ENCODE data around the gene CERS4. TPM values are rescaled to one million over a fixed set of nuclear protein-coding genes. Genes with fewer than 3 reads are reported as not detected.

CERS4 gene
- total RNA-seq, 1 donor from 2014 or later: 67.3 TPM

- DNase-seq (ENCODE audit: low spot score): peak; percentile 49
- no peak for ATAC-seq
These were observed 102.5 kb downstream of the CERS4 start for GRCh38 chr19:8311461-8312260.

Other genes with a start within 250 kb of the CERS4 start
- 28.6 TPM for gene ELAVL1, start 203.7 kb upstream of the CERS4 start, total RNA-seq
- 0.30 TPM for gene CCL25, start 156.6 kb upstream of the CERS4 start, total RNA-seq
- 0.63 TPM for gene FBN3, start 59.8 kb upstream of the CERS4 start, total RNA-seq
- 16.3 TPM for gene CD320, start 99.0 kb downstream of the CERS4 start, total RNA-seq
- 28.5 TPM for gene NDUFA7, start 112.0 kb downstream of the CERS4 start, total RNA-seq
- 653 TPM for gene RPS28, start 112.1 kb downstream of the CERS4 start, total RNA-seq
- gene KANK3, start 133.9 kb downstream of the CERS4 start, total RNA-seq: 7.2 TPM
- 64.2 TPM for gene ANGPTL4, start 154.8 kb downstream of the CERS4 start, total RNA-seq
- 57.5 TPM for gene RAB11B, start 181.0 kb downstream of the CERS4 start, total RNA-seq
- gene MARCHF2, start 203.9 kb downstream of the CERS4 start, total RNA-seq: 44.6 TPM
- gene HNRNPM, start 235.6 kb downstream of the CERS4 start, total RNA-seq: 66.9 TPM

Data from left lobe of liver (tissue), 2 donors.